ENCODE data around the gene EN1.

Gene EN1

GRCh38 chr2:118842661-118843482 is 4.6 kb downstream of the EN1 start:
- no peak for DNase-seq

- DNase-seq = no peak
These were observed 5.5 kb downstream of the EN1 start for GRCh38 chr2:118841828-118842461.

DNA sequence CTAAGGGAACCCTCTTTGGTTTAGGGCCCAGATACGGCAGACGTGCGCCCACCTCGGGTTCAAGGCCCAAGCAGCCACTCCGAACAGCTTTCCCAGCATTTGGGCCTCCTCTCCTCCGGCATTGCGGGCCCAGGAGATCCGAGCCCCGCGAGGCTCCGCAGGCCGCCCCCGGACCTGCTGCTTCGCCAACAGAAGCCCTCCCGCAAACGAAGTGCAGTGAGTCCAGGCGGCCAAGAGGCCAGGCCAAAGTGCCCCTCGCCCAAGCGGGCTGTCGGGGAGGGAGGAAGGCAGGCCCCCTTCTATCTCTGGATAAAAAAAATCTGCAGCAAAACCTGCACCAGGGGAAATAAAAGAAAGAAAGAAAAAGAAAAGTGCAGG is 6.0 kb downstream of the EN1 start:
- DNase-seq = no peak

DNA sequence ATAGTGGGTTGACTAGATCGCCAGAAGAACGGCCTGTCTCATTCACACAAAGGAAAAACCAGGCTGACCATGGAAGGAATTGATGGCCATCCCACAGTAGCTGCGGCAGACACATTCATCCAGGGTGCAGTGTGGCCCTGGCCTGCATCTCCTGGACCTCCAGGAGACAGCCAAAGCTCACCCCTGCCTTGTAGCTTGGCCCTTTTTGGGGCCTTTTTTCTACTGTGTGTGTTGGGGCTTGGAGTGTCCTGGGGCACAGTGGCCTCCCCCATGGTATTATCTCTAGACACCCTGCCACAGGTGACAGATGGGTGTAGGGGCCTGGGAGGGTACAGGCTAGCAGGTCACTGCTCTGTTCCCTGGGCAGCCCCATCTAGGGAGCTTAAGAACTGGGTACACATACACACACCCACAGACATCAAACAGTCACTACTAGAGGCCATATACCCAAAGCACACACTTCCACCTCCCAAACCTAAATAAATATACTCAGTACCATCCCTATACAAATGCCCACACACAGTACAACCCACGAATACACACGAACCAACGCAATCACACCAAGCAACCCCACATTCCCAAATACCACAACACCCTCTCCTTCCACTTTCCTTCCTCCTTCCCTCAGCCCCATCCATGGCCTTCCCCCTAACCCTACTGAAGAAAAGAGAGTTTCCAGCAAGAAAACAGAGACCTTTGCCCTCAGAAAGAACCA is 8.6 kb downstream of the EN1 start:
- DNase-seq = no peak

DNA sequence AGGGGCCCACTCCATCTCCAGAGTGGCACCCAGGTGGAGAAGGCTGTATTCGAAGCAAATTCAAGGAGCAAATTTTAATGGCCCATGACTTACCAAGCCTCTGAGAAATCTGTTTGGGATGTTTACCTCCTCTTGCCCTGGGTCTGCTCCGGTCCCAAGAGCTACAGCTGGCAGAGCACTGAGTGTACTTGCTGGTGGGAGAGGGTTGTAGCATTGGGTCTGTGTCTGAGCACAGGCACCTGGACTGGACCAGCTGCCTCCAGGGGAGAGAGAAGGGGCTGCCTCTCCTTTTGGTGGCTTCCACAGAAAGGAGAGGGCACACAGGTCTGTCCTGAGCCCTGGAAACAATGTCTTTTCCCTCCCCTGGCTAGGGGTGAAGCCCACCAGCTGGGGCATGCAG is 9.8 kb downstream of the EN1 start:
- no peak for DNase-seq

GRCh38 chr2:118837067-118837466 is 10.4 kb downstream of the EN1 start:
- DNase-seq = no peak

GRCh38 chr2:118836411-118836930 is 11.0 kb downstream of the EN1 start:
- DNase-seq = no peak

DNA sequence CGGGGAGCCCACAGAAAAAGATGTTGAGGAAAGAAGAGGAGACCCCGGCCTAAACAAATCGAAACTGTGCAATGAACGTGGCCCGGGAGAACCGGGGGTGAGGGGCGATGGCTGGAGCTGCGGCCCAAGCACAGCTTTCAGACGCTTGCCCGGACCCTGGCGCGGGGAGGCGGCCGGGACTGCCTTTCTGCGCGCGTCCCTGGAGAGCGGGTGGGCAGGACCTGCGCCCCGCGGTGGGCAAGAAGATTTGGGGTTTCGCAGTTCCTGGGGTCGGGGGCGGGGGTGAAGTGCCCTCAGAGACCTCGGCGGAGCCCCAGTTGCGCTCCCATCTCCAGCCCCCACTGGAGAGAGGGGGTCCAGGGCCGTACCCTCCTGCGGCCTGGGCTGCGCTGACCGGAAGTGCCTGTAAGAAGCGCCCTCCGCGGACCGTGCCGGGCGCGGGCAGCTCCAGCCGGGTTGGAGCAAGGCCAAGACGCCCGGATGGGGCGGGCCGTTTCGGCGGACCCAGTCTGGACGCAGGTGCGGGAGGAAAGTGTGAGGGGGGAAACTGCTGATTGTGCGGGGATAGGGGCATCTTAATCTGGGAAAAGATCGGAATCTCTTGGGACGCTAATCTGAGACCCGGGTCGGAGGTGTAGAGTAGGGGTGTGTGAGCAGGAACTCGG is 11.6 kb downstream of the EN1 start:
- DNase-seq = no peak

GRCh38 chr2:118834901-118835745 is 12.3 kb downstream of the EN1 start:
- DNase-seq = no peak

DNA sequence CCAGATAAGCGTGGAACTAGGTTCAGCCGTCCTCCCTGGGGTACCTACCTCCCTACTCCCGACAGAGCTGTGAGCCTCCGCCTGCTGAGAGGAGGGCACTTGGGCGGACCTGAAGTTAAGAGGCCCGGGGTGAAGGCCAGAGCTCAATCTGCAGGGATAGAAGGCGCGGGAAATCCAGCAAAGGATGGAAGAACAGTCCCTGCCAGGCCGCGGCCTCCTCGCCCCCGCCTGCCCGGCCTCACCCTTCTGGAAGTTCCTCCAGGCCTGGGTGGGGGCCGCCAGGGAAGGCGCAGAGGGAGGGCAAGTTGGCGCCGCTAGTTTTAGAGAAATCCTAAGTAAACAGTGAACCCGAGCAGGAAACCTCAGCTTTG is 13.0 kb downstream of the EN1 start:
- no peak for DNase-seq

- DNase-seq = no peak
These were observed 13.6 kb downstream of the EN1 start for GRCh38 chr2:118833716-118834439.

DNA sequence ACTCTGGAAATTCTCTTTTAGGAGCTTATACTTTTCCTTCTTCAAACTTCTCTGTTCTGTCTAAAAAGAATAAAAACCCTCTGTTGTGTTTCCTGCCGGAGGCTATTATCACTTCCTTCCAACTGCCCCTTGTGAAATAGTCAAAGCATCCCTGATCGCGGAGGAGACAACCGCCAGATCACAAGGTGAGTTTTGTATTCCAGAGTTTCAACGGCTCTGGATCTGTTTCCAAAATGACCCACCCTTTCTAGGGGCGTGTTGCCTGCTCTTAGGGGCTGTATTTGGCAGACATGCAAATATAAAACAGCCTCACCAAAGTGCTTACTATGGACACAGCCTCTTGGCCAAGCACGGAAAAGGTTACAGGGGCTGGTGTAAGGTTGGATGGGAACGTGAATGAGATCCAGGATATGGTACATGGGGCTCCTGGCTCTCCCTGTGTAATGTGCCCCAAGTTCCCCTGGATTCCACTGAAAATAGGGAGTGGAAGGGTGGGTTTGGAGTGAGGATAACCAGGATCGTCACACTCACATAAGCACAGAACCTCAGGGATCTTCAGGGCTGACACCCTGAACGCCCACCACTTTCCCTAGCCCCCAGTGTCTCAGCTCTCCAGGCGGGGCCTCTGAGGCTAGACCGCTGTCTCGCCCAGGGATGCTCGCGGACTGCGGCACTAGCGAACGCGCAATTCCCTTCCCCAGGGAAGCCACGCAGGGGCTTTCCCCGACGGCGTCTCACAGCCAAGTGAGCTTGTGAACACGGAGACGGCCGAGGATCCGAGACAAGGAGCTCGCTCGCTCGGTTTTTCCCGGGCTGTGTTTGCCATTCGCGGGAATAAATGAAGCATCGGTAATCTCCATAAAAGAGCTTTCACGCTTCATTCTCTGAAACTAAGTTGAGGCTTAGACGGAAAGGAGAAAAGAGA is 14.4 kb downstream of the EN1 start:
- DNase-seq = no peak

DNA sequence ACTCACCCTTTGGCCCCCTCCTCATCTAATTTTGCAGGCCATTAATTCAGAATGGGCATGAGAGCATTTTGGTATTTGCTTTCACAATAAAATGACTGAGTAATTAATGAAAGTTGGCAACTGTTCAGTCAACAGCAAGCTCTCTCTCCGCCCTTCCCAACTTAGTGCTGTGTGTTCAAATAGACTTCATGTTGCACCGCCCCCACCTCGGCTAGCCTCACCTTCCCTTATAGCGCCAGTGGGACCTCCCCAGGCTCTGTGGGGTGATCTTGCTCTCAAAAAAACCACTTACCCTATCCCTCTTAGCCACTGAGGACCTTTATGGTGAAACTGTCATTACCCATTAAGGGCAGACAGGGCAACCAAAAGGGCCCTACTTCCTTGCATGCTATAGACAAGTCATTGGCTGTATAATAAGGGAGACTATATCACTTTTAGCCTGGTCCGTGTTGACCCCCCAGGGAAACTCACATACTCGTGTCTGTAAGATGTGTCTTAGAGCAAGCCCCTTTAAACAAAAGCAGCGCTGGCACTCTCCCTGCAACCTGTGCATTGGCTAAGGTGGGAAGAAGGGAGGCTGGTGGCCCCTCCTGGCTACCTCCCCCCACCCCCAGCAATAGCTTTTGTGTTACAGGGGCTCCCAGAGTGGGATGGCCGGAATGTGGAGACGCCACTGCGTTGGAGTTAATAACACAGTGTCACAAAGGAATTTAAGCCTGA is 15.2 kb downstream of the EN1 start:
- no peak for DNase-seq

- no peak for DNase-seq
These were observed 16.6 kb downstream of the EN1 start for GRCh38 chr2:118830881-118831280.

DNA sequence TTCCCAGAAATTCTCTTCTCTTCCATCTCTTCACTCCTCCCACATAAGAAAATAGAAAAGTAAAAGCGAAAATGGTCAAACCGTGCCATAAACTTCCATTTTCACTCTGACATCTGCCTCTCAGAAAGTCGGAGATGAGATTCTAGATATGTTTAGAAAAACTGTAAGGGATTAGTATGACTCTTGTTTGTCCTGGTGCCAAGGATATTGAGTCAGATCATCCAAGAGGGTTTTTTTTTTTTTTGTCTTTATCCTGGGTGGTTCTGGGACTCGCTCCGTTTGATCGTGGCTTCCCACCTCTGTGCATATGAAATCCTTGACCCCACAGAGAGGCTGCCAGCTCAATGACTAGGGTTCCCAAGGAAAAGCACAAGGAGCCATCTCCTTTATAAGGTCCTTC is 17.3 kb downstream of the EN1 start:
- DNase-seq = no peak

DNA sequence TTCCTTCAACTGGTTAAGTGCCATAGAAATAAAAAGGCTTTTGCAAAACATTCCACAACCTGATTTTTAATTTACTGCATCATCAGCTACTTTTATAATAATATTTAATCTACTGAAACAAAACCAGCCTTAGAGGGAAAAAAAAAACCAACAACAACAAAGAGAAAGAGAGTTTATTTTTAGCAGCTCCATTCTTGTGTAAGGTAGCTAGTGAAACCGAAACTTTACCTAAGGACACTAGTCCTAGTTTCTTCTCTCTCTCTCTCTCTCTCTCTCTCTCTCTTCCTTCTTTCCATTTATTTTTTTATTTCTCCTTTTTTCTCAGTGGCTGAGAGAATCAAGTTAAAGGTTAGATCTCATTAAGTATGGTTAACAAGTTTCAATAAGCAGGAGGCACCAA is 21.4 kb downstream of the EN1 start:
- DNase-seq = no peak

DNA sequence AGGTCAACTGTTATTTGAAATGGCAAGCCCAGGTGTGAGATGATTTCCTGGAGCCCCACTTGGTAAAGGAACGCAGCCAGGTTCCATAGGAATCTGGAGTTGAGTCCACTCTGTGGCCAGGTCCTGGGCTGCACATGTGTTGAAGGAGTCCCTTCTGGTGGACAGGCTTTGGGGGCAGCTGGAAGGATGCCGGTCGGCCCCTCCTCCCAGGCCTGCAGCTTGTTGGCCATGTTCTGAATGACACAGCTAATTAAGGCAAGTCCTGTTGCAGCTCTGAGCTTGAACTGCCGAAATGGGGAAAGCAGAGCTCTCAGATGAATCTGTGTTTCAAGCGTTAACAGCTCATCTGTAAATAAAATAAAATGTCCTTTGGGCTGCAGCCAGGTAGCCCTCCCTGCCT is 23.8 kb downstream of the EN1 start:
- no peak for DNase-seq

GRCh38 chr2:118822572-118822971 is 24.9 kb downstream of the EN1 start:
- DNase-seq = no peak

DNA sequence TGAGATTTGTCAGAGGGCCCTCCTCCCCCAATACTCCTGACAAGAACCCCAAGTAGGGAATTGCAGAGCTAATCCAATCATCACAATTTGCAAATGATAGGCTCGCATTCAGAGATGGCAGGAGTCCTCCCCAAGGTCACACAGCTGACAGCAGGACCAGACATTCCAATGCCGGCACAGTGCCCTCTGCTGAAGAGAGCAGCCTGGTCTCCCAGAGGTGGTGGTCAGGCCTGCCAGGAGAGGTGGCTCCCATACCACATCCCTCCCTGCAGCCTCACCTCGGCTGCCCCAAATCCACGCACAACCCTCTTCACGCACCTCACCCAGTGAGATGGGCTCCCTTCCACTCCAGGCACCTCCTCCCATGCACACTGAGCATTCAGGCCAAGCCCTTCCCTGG is 25.4 kb downstream of the EN1 start:
- DNase-seq = no peak

GRCh38 chr2:118817469-118817868 is 30.0 kb downstream of the EN1 start:
- DNase-seq = no peak
